GM08714 (cell line): ENCODE measurements around the gene RTN1.

Experiments used
- H3K4me3 ChIP-seq: fragments of 200-500 bp; sonication (Bioruptor generic); 2 replicates; pipeline ENCODE4 v1.5.1; 2014; ENCODE audit warnings: mild to moderate bottlenecking, low read length, inconsistent platforms
- ZNF274 ChIP-seq: IDR thresholded peaks from 2 replicates; pipeline ENCODE4 v1.6.1; 2012; ENCODE audit warnings: mild to moderate bottlenecking, low read depth, low read length

Gene RTN1

GRCh38 chr14:59882957-59883356 lies 12.4 kb upstream of the RTN1 start:
- TF ChIP-seq ZNF274, result no peak
- H3K4me3 ChIP-seq, result no peak overlapping the region

- TF ChIP-seq ZNF274, result no peak
- H3K4me3 ChIP-seq, result peak overlapping the region; percentile 57; the same call in 1 of the 2 replicates
These were observed 555 bp upstream of the RTN1 start for GRCh38 chr14:59871166-59871495.

GRCh38 chr14:59869381-59870255 lies 958 bp downstream of the RTN1 start:
- no peak for TF ChIP-seq ZNF274
- H3K4me3 ChIP-seq, result peak overlapping the region; percentile 57; the same call in 1 of the 2 replicates

GRCh38 chr14:59868021-59868420 lies 2.6 kb downstream of the RTN1 start:
- no peak for TF ChIP-seq ZNF274

GRCh38 chr14:59863806-59864525 lies 6.6 kb downstream of the RTN1 start:
- TF ChIP-seq ZNF274, result no peak
- no peak overlapping the region for H3K4me3 ChIP-seq

More at GRCh38 chr14:59868021-59868420, 2.6 kb downstream of the RTN1 start:
- no peak overlapping the region for H3K4me3 ChIP-seq

- no peak overlapping the region for H3K4me3 ChIP-seq
- TF ChIP-seq ZNF274, result no peak
These were observed 13.2 kb downstream of the RTN1 start for GRCh38 chr14:59857328-59857727.

GRCh38 chr14:59852350-59852749 lies 18.2 kb downstream of the RTN1 start:
- no peak overlapping the region for H3K4me3 ChIP-seq
- no peak for TF ChIP-seq ZNF274

GRCh38 chr14:59850458-59850857 lies 20.1 kb downstream of the RTN1 start:
- no peak for TF ChIP-seq ZNF274
- no peak overlapping the region for H3K4me3 ChIP-seq

- no peak for TF ChIP-seq ZNF274
- no peak overlapping the region for H3K4me3 ChIP-seq
These were observed 21.0 kb downstream of the RTN1 start for GRCh38 chr14:59849411-59850130.

GRCh38 chr14:59848671-59849070 lies 21.9 kb downstream of the RTN1 start:
- no peak overlapping the region for H3K4me3 ChIP-seq
- no peak for TF ChIP-seq ZNF274

- H3K4me3 ChIP-seq, result no peak overlapping the region
- no peak for TF ChIP-seq ZNF274
These were observed 22.9 kb downstream of the RTN1 start for GRCh38 chr14:59847711-59848110.

- TF ChIP-seq ZNF274, result no peak
- H3K4me3 ChIP-seq, result no peak overlapping the region
These were observed 24.0 kb downstream of the RTN1 start for GRCh38 chr14:59846595-59846994.

GRCh38 chr14:59845245-59845644 lies 25.3 kb downstream of the RTN1 start:
- TF ChIP-seq ZNF274, result no peak
- H3K4me3 ChIP-seq, result no peak overlapping the region

- H3K4me3 ChIP-seq, result no peak overlapping the region
These were observed 26.3 kb downstream of the RTN1 start for GRCh38 chr14:59844186-59844812.

More at GRCh38 chr14:59844186-59844812, 26.3 kb downstream of the RTN1 start:
- no peak for TF ChIP-seq ZNF274
